Fibroblast of lung (primary cell): Measurements from ENCODE around the gene NHS. TPM values are rescaled to one million over a fixed set of nuclear protein-coding genes. Genes with fewer than 3 reads are reported as not detected.
A peak's percentile ranks its signal among the peaks of the same experiment; 100 is the strongest.

ENCODE experiments used
- DNase-seq, 2 donors: peaks; one replicate each; pipeline versions ENCODE4 v3.0.0 to v3.0.0-alpha.2; 2010; ENCODE audit warnings: low read depth in 2 of 2
- H2AFZ ChIP-seq: 2 replicates; pipeline ENCODE4 v1.5.1; 2012; ENCODE audit warnings: low read length, control low read depth, inconsistent platforms
- H3K27ac ChIP-seq: 2 replicates; pipeline ENCODE4 v1.5.1; 2011; ENCODE audit warnings: low read length, control low read depth; ENCODE audit not compliant: insufficient read depth
- H3K27me3 ChIP-seq: 2 replicates; pipeline ENCODE4 v1.5.1; 2011; ENCODE audit warnings: mild to moderate bottlenecking, low read length; ENCODE audit not compliant: control insufficient read depth, insufficient read depth
- H3K36me3 ChIP-seq: 2 replicates; pipeline ENCODE4 v1.5.1; 2011; ENCODE audit warnings: low read length; ENCODE audit not compliant: control insufficient read depth, insufficient read depth
- H3K4me1 ChIP-seq: 2 replicates; pipeline ENCODE4 v1.5.1; 2011; ENCODE audit warnings: low read length; ENCODE audit not compliant: control insufficient read depth, insufficient read depth; ENCODE audit errors: extremely low read depth
- H3K4me2 ChIP-seq: 2 replicates; pipeline ENCODE4 v1.5.1; 2011; ENCODE audit warnings: low read length, control low read depth; ENCODE audit not compliant: insufficient read depth; ENCODE audit errors: extremely low read depth
- H3K4me3 ChIP-seq, 4 experiments: fragments of 200-600 bp in 1 of 4; sonication (generic) in 1 of 4; replicated peaks in 1 of 4; 2 replicates each; pipeline ENCODE4 v1.5.1; 2011 to 2016; ENCODE audit warnings: low read length in 4 of 4, low read depth in 3 of 4, mild to moderate bottlenecking in 3 of 4, control low read depth in 2 of 4, inconsistent platforms in 1 of 4, mixed read lengths in 1 of 4; ENCODE audit not compliant: insufficient read depth in 1 of 4; ENCODE audit errors: control extremely low read depth in 1 of 4
- H3K79me2 ChIP-seq: 2 replicates; pipeline ENCODE4 v1.5.1; 2012; ENCODE audit warnings: mild to moderate bottlenecking, low read length, inconsistent platforms; ENCODE audit not compliant: control insufficient read depth, insufficient read depth
- H3K9ac ChIP-seq: 2 replicates; pipeline ENCODE4 v1.5.1; 2011; ENCODE audit warnings: mild to moderate bottlenecking, low read length, control low read depth; ENCODE audit not compliant: insufficient read depth
- H3K9me3 ChIP-seq: 2 replicates; pipeline ENCODE4 v1.5.1; 2012; ENCODE audit warnings: low read depth, low read length; ENCODE audit not compliant: control insufficient read depth, insufficient read depth
- H4K20me1 ChIP-seq: 2 replicates; pipeline ENCODE4 v1.5.1; 2011; ENCODE audit warnings: low read length; ENCODE audit not compliant: control insufficient read depth, insufficient read depth; ENCODE audit errors: extremely low read depth
- EZH2 ChIP-seq: IDR thresholded peaks from 2 replicates; pipeline ENCODE4 v1.5.1; 2012; ENCODE audit warnings: low read length, control low read depth, mild to moderate bottlenecking; ENCODE audit errors: missing control alignments
- polyA plus RNA-seq, 2 donors: library from polyadenylated mRNA; depleted of rRNA in 1 of 2; stranded (reverse) in 1 of 2; unstranded in 1 of 2; fragments of >200 nt; gene quantifications; 2 replicates each; pipeline ENCODE4 v1.2.1, GENCODE V29; 2011 to 2012; ENCODE audit warnings: missing spikeins in 1 of 2
- total RNA-seq: library from RNA; depleted of rRNA; stranded (reverse); fragments of >200 nt; gene quantifications from 2 replicates; pipeline ENCODE4 v1.2.1, GENCODE V29; 2014
- TF ChIP-seq, protein P1 (sequence below), 2 donors: IDR thresholded peaks in 1 of 2; conservative IDR thresholded peaks in 1 of 2; 1 replicate in 1 of 2; 2 replicates in 1 of 2; pipeline ENCODE4 v1.5.1; 2011 to 2012; ENCODE audit warnings: low read length in 2 of 2, control low read depth in 1 of 2, inconsistent platforms in 1 of 2, low read depth in 1 of 2, mild to moderate bottlenecking in 1 of 2

The NHS gene
- total and polyA plus RNA-seq, 2 donors (not counting 1 experiment from before 2014, with no cell fraction given): 1.4 to 3.8 TPM

- TF ChIP-seq, protein P1, sequence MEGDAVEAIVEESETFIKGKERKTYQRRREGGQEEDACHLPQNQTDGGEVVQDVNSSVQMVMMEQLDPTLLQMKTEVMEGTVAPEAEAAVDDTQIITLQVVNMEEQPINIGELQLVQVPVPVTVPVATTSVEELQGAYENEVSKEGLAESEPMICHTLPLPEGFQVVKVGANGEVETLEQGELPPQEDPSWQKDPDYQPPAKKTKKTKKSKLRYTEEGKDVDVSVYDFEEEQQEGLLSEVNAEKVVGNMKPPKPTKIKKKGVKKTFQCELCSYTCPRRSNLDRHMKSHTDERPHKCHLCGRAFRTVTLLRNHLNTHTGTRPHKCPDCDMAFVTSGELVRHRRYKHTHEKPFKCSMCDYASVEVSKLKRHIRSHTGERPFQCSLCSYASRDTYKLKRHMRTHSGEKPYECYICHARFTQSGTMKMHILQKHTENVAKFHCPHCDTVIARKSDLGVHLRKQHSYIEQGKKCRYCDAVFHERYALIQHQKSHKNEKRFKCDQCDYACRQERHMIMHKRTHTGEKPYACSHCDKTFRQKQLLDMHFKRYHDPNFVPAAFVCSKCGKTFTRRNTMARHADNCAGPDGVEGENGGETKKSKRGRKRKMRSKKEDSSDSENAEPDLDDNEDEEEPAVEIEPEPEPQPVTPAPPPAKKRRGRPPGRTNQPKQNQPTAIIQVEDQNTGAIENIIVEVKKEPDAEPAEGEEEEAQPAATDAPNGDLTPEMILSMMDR (conservative IDR thresholded peaks at IDR 0.05 in 1 of 2, IDR thresholded peaks at IDR 0.05 in 1 of 2; ENCODE audit: low read depth in 1 of 2, low read length in 2 of 2): no peak
- TF ChIP-seq EZH2: no peak
- Histone ChIP-seq H3K4me2 (no peak overlapping the region), H3K79me2 (no peaks in the 10 kb centered on the region), H3K27me3 (no peaks in the 10 kb centered on the region), H2AFZ (no peak overlapping the region), H3K9ac (no peak overlapping the region), H3K4me1 (no peaks in the 10 kb centered on the region), H3K4me3 (no peak overlapping the region), H3K9me3 (no peaks in the 10 kb centered on the region), H3K27ac (no peak overlapping the region), H4K20me1 (no peaks in the 10 kb centered on the region), H3K36me3 (no peaks in the 10 kb centered on the region)
- DNase-seq: peak in 1 of 2 donors; percentile 21
These were observed 65.3 kb downstream of the NHS start for GRCh38 chrX:17440258-17440657.

- Histone ChIP-seq H3K27ac (no peak overlapping the region), H2AFZ (no peak overlapping the region), H4K20me1 (no peaks in the 10 kb centered on the region), H3K4me1 (no peaks in the 10 kb centered on the region), H3K9ac (no peak overlapping the region), H3K4me3 (no peak overlapping the region), H3K9me3 (no peaks in the 10 kb centered on the region), H3K79me2 (no peaks in the 10 kb centered on the region), H3K36me3 (no peaks in the 10 kb centered on the region), H3K4me2 (no peak overlapping the region), H3K27me3 (no peaks in the 10 kb centered on the region)
- no peak for DNase-seq
- TF ChIP-seq, protein P1 (conservative IDR thresholded peaks at IDR 0.05 in 1 of 2, IDR thresholded peaks at IDR 0.05 in 1 of 2; ENCODE audit: low read depth in 1 of 2, low read length in 2 of 2): no peak
- TF ChIP-seq EZH2: no peak
These were observed 65.8 kb downstream of the NHS start for GRCh38 chrX:17440836-17441235.

DNA sequence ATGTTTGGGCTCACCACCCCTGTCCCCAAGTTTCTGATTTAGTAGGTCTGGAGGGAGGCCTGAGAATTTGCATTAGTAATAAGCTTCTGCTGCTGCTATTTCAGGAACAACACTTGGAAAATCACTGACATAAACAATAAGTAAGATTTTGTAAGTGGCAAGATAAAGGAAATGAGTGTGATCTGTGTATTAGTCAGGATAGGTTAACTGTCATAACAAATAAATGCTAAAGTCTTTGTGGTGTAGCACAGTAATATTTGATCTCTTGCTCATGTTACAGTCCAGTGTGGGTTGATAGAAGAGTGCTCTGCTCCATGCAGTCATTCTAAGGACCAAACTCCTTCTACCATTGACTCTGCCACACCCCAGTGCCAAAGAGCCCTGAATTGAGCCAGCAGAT, 67.0 kb downstream of the NHS start:
- no peaks in the 10 kb centered on the region for H3K9me3 ChIP-seq
- no peak overlapping the region for H3K9ac ChIP-seq
- H3K4me2 ChIP-seq: peak overlapping the region; percentile 13
- H3K36me3 ChIP-seq: no peaks in the 10 kb centered on the region
- H3K27me3 ChIP-seq: no peaks in the 10 kb centered on the region
- no peaks in the 10 kb centered on the region for H3K4me1 ChIP-seq
- TF ChIP-seq, protein P1 (conservative IDR thresholded peaks at IDR 0.05 in 1 of 2, IDR thresholded peaks at IDR 0.05 in 1 of 2; ENCODE audit: low read depth in 1 of 2, low read length in 2 of 2): no peak
- no peak for TF ChIP-seq EZH2
- no peak overlapping the region for H2AFZ ChIP-seq
- H3K4me3 ChIP-seq: no peak overlapping the region
- H4K20me1 ChIP-seq: no peaks in the 10 kb centered on the region
- no peaks in the 10 kb centered on the region for H3K79me2 ChIP-seq
- peak; percentile 39 to 81 for DNase-seq
- H3K27ac ChIP-seq: no peak overlapping the region
